SW480 (cell line): ENCODE results near the gene DLL3.

Source experiments
- DNase-seq: peaks from one replicate; pipeline ENCODE4 v3.0.0-alpha.2; 2016; ENCODE audit warnings: low spot score

Gene DLL3

DNA sequence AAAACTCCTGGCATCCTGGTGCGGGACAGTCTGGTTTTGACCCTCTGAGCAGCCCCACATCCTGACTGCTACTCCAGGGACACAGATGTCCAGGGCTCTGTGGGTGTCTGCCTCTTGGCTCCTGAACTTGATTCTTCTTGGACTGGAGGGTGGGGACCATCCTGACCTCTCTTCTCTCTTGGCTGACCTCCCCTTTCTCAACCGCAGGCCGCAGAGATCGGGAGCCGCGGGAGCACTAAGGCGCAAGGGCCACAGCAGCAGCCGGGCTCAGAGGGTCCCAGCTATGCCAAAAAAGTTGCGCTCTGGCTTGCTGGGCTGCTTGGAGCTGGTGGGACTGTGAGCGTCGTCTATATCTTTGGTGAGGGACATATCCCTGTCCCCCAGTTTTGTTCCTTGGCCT is 17.1 kb upstream of the DLL3 start:
- DNase-seq, result no peak

GRCh38 chr19:39483141-39483540 is 15.6 kb upstream of the DLL3 start:
- DNase-seq, result no peak

DNA sequence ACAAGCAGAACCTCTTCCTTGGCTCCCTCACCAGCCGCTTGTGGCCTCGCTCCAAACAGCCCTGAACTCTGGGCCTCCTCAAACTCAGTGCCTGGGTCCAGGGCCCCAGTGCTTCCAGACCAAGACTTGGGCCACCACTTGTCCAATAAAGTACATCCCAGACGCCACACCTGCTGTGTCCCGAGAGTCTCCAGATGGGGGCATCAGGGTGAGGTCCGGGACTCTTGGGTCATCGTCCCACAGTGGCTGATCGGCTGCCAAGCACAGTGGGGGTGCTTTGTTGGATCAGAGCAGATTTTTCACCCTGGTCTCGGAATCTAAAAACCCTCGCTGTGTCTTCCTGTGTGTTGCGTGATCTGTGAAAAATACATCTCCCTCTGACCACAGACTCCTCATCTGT is 9.0 kb upstream of the DLL3 start:
- DNase-seq, result no peak

GRCh38 chr19:39492225-39492624 is 6.5 kb upstream of the DLL3 start:
- no peak for DNase-seq

GRCh38 chr19:39492788-39493187 is 6.0 kb upstream of the DLL3 start:
- DNase-seq, result no peak

GRCh38 chr19:39494661-39495060 is 4.1 kb upstream of the DLL3 start:
- DNase-seq, result no peak

GRCh38 chr19:39496063-39496462 is 2.7 kb upstream of the DLL3 start:
- no peak for DNase-seq

DNA sequence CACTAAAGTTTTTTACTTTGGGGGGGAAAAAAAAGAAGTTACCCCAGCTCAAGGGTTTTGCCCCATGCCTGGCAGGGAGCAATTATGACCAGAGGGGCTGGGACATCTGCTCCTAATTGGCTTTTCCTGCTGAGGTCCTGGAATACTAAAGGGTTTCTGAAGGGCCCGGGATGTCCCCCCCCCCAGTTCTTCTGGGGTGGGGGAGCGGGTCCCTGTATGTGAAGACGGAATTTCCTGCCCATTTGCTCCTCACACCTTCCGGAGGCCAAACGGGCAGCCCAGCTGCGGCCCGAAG is 1.1 kb upstream of the DLL3 start:
- DNase-seq, result no peak

- peak; percentile 77 for DNase-seq
These were observed 550 bp upstream of the DLL3 start for GRCh38 chr19:39497996-39498797.

DNA sequence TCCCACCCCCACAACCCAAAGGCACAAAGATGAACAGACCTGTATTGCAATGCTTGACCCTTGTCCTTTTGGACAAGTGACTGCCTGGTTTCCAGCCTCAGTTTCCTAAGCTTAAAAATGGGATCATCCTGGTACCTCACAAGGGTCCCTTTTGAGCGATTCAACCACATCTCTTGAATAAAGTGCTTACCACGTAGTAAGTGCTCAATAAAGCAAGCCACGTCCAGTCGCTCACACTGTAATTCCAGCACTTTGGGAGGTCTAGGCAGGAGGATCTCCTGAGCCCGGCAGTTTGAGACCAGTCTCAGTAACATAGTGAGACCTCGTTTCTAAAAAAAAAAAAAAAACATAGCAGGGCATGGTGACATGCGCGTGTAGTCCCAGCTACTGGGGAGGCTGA is 1.2 kb downstream of the DLL3 start:
- no peak for DNase-seq

GRCh38 chr19:39500543-39500942 is 1.8 kb downstream of the DLL3 start:
- DNase-seq, result no peak

GRCh38 chr19:39501340-39501739 is 2.6 kb downstream of the DLL3 start:
- no peak for DNase-seq

- DNase-seq, result no peak
These were observed 4.1 kb downstream of the DLL3 start for GRCh38 chr19:39502640-39503417.

DNA sequence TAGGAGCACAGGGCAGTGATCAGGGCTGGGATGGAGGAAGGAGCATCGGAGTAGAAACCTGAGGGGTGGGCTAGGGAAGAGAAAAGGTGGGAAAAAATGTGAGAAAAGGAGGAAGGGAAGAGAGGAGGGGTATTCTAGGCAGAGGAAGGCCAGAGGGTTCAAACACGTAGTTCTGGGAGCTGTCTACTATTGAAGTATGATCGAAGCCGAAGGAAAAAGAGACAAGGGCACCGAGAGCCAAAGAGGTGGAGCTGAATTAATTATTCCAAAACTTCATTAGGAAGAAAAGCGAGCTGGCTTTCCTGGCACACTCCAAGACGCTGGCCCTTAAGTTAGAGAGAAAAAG is 7.8 kb downstream of the DLL3 start:
- no peak for DNase-seq

- peak; percentile 91 for DNase-seq
These were observed 8.4 kb downstream of the DLL3 start for GRCh38 chr19:39506944-39507714.

- no peak for DNase-seq
These were observed 9.1 kb downstream of the DLL3 start for GRCh38 chr19:39507715-39508364.

GRCh38 chr19:39508629-39509028 is 9.9 kb downstream of the DLL3 start:
- no peak for DNase-seq

GRCh38 chr19:39509233-39509632 is 10.5 kb downstream of the DLL3 start:
- no peak for DNase-seq

- DNase-seq, result no peak
These were observed 14.2 kb downstream of the DLL3 start for GRCh38 chr19:39512988-39513387.

DNA sequence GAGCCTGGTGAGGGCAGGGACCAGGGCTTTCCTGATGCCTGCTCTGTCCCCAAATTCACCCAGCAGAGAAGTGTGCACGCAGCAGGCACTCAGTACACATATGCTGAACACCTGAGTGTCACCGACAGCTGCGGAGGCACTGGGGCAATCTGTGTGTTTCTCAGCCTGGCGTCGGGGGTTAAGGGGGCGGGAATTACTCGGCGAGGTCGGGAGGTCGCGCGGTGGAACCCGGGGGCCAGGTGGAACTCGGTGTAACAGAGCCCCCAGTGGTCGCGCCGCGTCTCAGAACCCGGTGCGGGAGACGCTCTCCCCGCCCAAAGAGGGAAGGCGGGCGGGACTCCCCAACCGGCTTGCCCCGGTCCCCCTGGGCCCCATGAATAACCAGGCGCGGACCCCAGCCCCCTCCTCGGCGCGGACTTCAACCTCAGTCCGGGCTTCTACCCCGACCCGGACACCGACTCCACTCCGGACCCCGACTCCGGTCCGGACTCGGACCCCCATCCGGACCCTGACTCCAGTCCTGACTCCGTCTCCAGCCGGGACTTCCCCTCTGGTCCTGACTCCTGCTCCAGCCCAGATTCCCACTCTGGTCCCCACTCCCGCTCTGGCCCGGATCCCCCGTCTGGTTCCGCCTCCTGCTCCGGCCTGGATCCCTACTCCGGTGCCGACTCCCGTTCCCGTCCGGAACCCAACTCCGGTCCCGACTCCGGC is 16.2 kb downstream of the DLL3 start, which contains the start of gene SELENOV:
SELENOV (plus strand) TSS at position 300 of the 711 bp plus-strand sequence; CDS start at position 374, 74 bp downstream.
- no peak for DNase-seq

DNA sequence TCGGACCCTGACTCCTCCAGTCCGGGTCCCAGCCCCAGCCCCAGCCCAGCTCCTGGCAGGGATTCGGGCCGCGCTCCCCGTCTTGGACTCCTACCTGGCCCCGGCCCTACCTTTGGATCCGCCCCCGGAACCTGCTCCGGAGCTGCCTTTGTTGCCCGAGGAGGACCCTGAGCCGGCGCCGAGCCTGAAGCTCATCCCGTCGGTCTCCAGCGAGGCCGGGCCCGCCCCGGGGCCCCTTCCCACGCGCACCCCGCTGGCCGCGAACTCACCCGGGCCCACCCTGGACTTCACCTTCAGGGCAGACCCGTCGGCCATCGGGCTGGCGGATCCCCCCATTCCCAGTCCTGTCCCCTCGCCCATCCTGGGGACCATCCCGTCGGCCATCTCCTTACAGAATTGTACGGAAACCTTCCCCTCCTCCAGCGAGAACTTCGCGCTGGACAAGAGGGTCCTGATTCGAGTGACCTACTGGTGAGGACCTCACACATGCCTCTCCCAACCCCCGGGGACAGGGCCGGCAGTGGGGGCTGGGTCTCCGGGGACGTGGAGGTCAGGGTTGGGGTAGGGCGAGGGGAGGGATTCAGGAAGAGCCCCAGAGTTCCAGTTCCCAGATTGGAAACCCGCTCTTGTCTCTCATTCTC is 16.9 kb downstream of the DLL3 start:
- no peak for DNase-seq
